ENCODE measurements around the gene MYCBPAP.

- TF ChIP-seq CTCF (IDR thresholded peaks at IDR 0.05) (no peak), EP300 (IDR thresholded peaks at IDR 0.05; ENCODE audit: low read depth) (no peak), POLR2AphosphoS5 (IDR thresholded peaks at IDR 0.05) (no peak)
These were observed 72.4 kb downstream of the MYCBPAP start for GRCh38 chr17:50580646-50581045.

Measured in transverse colon (tissue), 4 donors.